Lower leg skin (tissue), 4 donors: ENCODE data around the gene ATG16L2. TPM values are rescaled to one million over a fixed set of nuclear protein-coding genes. Genes with fewer than 3 reads are reported as not detected.
A peak's percentile ranks its signal among the peaks of the same experiment; 100 is the strongest.
"Not testable (repeated sequence)": the region's sequence is repeated elsewhere in the genome, so short reads cannot be mapped to it uniquely, and the experiment has no call there.

ENCODE experiments used
- DNase-seq, 2 donors: peaks; one replicate each; pipeline ENCODE4 v3.0.0-alpha.2; 2019; ENCODE audit warnings: low spot score in 2 of 2
- H3K4me3 ChIP-seq: fragments of 200-600 bp; sonication (generic); 2 replicates; pipeline ENCODE4 v1.5.1; 2017; ENCODE audit warnings: mild to moderate bottlenecking, low read depth; ENCODE audit not compliant: poor library complexity, severe bottlenecking
- POLR2A ChIP-seq, 2 donors: fragments of 450-650 bp; IDR thresholded peaks; one replicate each; pipeline ENCODE4 v1.6.1; 2016 to 2017; ENCODE audit warnings: antibody characterized with exemption in 2 of 2, mild to moderate bottlenecking in 1 of 2, moderate library complexity in 1 of 2
- WGBS, 2 donors: methylation state at CpG; one replicate each; pipeline ENCODE4 v1.1.5; 2018; 5-methylcytosine and 5-hydroxymethylcytosine counted together
- intact Hi-C: fragments of 100-400 bp; cut with DNase I; formaldehyde crosslinking; loops from one replicate; pipeline ENCODE4 v1.15.0; 2023; ENCODE audit warnings: low total_unique reads
- total RNA-seq, 4 donors: library from RNA; depleted of rRNA; stranded (reverse); fragments of >200 nt; gene quantifications; one replicate each; pipeline ENCODE4 v1.1.0, GENCODE V29; 2016
- TF ChIP-seq, protein P1 (sequence below), 3 donors: fragments of 450-650 bp; IDR thresholded peaks; one replicate each; pipeline ENCODE4 v1.5.1; 2016; ENCODE audit warnings: antibody characterized with exemption in 3 of 3, mild to moderate bottlenecking in 3 of 3, moderate library complexity in 2 of 3

Gene ATG16L2
- total RNA-seq, 4 donors from 2014 or later: 82.6 to 157 (median 92.9) TPM

GRCh38 chr11:72824811-72825505 lies 10.7 kb downstream of the ATG16L2 start:
- DNase-seq: no peak
- 78 to 79% methylated on average over 15 of the region's 15 CpGs for WGBS, 2 donors
- intact Hi-C loops: no loop called here
- H3K4me3 ChIP-seq: no peak overlapping the region
- TF ChIP-seq POLR2A (IDR thresholded peaks at IDR 0.05): no peak
- TF ChIP-seq, protein P1, sequence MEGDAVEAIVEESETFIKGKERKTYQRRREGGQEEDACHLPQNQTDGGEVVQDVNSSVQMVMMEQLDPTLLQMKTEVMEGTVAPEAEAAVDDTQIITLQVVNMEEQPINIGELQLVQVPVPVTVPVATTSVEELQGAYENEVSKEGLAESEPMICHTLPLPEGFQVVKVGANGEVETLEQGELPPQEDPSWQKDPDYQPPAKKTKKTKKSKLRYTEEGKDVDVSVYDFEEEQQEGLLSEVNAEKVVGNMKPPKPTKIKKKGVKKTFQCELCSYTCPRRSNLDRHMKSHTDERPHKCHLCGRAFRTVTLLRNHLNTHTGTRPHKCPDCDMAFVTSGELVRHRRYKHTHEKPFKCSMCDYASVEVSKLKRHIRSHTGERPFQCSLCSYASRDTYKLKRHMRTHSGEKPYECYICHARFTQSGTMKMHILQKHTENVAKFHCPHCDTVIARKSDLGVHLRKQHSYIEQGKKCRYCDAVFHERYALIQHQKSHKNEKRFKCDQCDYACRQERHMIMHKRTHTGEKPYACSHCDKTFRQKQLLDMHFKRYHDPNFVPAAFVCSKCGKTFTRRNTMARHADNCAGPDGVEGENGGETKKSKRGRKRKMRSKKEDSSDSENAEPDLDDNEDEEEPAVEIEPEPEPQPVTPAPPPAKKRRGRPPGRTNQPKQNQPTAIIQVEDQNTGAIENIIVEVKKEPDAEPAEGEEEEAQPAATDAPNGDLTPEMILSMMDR (IDR thresholded peaks at IDR 0.05): no peak

GRCh38 chr11:72825661-72826060 lies 11.4 kb downstream of the ATG16L2 start:
- 63 to 78% methylated on average over 4 of the region's 4 CpGs for WGBS, 2 donors
- peak in 1 of 2 donors; percentile 76 for DNase-seq
- no peak overlapping the region for H3K4me3 ChIP-seq
- intact Hi-C loops: no loop called here
- no peak for TF ChIP-seq POLR2A (IDR thresholded peaks at IDR 0.05)
- TF ChIP-seq, protein P1 (IDR thresholded peaks at IDR 0.05): no peak

- TF ChIP-seq, protein P1 (IDR thresholded peaks at IDR 0.05): no peak
- no peak for TF ChIP-seq POLR2A (IDR thresholded peaks at IDR 0.05)
- 92 to 94% methylated on average over 14 to 15 of the region's 15 CpGs for WGBS, 2 donors
These were observed 12.2 kb downstream of the ATG16L2 start for GRCh38 chr11:72826191-72826941.

GRCh38 chr11:72826942-72827480 lies 12.8 kb downstream of the ATG16L2 start:
- intact Hi-C loops: no loop called here
- 86 to 96% methylated on average over 5 to 8 of the region's 8 CpGs for WGBS, 2 donors
- DNase-seq: peak in 1 of 2 donors; percentile 81
- no peak overlapping the region for H3K4me3 ChIP-seq
- TF ChIP-seq POLR2A (IDR thresholded peaks at IDR 0.05): no peak
- TF ChIP-seq, protein P1 (IDR thresholded peaks at IDR 0.05): no peak

More at GRCh38 chr11:72826191-72826941, 12.2 kb downstream of the ATG16L2 start:
- intact Hi-C loops: no loop called here
- DNase-seq: peak in 1 of 2 donors; percentile 82
- H3K4me3 ChIP-seq: no peak overlapping the region

DNA sequence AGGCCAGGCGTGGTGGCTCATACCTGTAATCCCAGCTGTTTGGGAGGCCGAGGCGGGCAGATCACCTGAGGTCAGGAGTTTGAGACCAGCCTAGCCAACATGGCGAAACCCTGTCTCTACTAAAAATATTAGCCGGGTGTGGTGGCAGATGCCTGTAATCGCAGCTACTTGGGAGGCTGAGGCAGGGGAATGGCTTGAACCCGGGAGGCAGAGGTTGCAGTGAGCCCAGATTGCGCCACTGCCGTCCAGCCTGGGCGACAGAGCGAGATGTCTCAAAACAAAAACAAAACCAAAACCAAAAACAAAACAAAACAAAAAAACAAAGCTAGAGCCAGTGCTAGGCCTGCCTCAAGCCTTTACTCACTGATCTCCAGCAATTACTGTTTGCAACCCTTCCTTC lies 13.4 kb downstream of the ATG16L2 start:
- intact Hi-C loops, H3K4me3 ChIP-seq: not testable (repeated sequence)
- 75% methylated on average over 11 of the region's 11 CpGs for WGBS, 2 donors
- DNase-seq: peak in 1 of 2 donors; percentile 76

DNA sequence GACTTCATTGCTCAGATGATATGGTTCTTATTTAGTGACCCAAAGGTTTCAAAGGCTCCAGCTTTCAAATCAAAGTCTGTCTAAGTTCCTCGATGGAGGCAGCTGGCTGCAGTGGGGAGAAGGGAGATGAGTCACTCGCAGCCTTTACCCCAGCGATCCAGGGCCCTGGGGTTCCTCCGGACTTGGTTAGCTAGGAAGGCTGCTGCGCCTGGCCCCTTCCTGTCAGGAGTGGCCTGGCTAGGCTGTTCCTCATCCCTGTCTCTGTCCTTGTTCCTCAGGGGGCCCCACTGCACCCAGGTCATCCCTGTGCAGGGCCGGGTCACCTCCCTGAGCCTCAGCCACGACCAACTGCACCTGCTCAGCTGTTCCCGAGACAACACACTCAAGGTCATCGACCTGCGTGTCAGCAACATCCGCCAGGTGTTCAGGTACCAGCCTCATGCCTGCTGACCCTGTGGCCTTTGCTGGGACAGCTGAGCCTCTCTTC lies 13.9 kb downstream of the ATG16L2 start:
- DNase-seq: peak in 1 of 2 donors; percentile 86
- intact Hi-C loops: no loop called here
- no peak for TF ChIP-seq POLR2A (IDR thresholded peaks at IDR 0.05)
- TF ChIP-seq, protein P1 (IDR thresholded peaks at IDR 0.05): no peak
- WGBS, 2 donors: 71 to 74% methylated on average over 8 to 10 of the region's 11 CpGs
- H3K4me3 ChIP-seq: no peak overlapping the region
